Neural crest cell (in vitro differentiated cells): ENCODE data around the gene HOXA9. TPM values are rescaled to one million over a fixed set of nuclear protein-coding genes. Genes with fewer than 3 reads are reported as not detected.

Experiments
- DNase-seq: peaks from one replicate; pipeline ENCODE4 v3.0.0; 2021; ENCODE audit warnings: low read depth, mixed read lengths, low spot score
- H3K27ac Mint-ChIP-seq: one replicate; pipeline ENCODE4 v1.8.0; 2021; ENCODE audit warnings: mild to moderate bottlenecking, mixed read lengths; ENCODE audit not compliant: unreplicated experiment
- H3K27me3 Mint-ChIP-seq: 2 replicates; pipeline ENCODE4 v1.8.0; 2021; ENCODE audit warnings: low read depth, mild to moderate bottlenecking, mixed read lengths
- H3K36me3 Mint-ChIP-seq: 2 replicates; pipeline ENCODE4 v1.8.0; 2021; ENCODE audit warnings: low read depth, mild to moderate bottlenecking, mixed read lengths
- H3K4me1 Mint-ChIP-seq: 2 replicates; pipeline ENCODE4 v1.8.0; 2021; ENCODE audit warnings: mixed read lengths
- H3K4me3 Mint-ChIP-seq: one replicate; pipeline ENCODE4 v1.8.0; 2021; ENCODE audit warnings: mild to moderate bottlenecking, mixed read lengths
- H3K9me3 Mint-ChIP-seq: 2 replicates; pipeline ENCODE4 v1.8.0; 2021; ENCODE audit warnings: mixed read lengths
- CTCF ChIP-seq: fragments of 200-600 bp; sonication (generic); conservative IDR thresholded peaks from 2 replicates; pipeline ENCODE4 v1.5.0; 2021; ENCODE audit warnings: antibody characterized with exemption, mild to moderate bottlenecking
- total RNA-seq: library from RNA; stranded (reverse); gene quantifications from 2 replicates; pipeline ENCODE4 v1.2.1, GENCODE V29; 2021

The HOXA9 gene
- total RNA-seq, 1 donor from 2014 or later = 9.0 TPM

- TF ChIP-seq CTCF = peak; percentile 34
- Mint-ChIP-seq H3K4me3 (peak overlapping the region; percentile 79), H3K4me1 (peaks cover 32% of the 10 kb centered on the region), H3K27ac (no peak overlapping the region), H3K9me3 (peaks cover 4% of the 10 kb centered on the region), H3K27me3 (peaks cover 100% of the 10 kb centered on the region), H3K36me3 (peaks cover 3% of the 10 kb centered on the region)
- DNase-seq = no peak
Measured at GRCh38 chr7:27143950-27144780, 21.2 kb downstream of the HOXA9 start.

- H3K27ac Mint-ChIP-seq = peak within 1 kb of the TSS; percentile 13
- H3K9me3 Mint-ChIP-seq = peaks cover 4% of the 10 kb centered on the region
- H3K36me3 Mint-ChIP-seq = peaks cover 3% of the 10 kb centered on the region
- peak; percentile 88 for TF ChIP-seq CTCF
- peaks cover 35% of the 10 kb centered on the region for H3K4me1 Mint-ChIP-seq
- H3K27me3 Mint-ChIP-seq = peaks cover 100% of the 10 kb centered on the region
- H3K4me3 Mint-ChIP-seq = peak within 1 kb of the TSS; percentile 92
- peak; percentile 64 for DNase-seq
Measured at GRCh38 chr7:27143023-27143949, 22.1 kb downstream of the HOXA9 start, which contains the start of gene HOXA5. HOXA5 (minus strand) TSS chr7:27143681; CDS start chr7:27143607, 74 bp downstream.

GRCh38 chr7:27142580-27143022 lies 22.7 kb downstream of the HOXA9 start:
- TF ChIP-seq CTCF = no peak
- peaks cover 3% of the 10 kb centered on the region for H3K36me3 Mint-ChIP-seq
- H3K4me1 Mint-ChIP-seq = peaks cover 32% of the 10 kb centered on the region
- H3K27me3 Mint-ChIP-seq = peaks cover 100% of the 10 kb centered on the region
- DNase-seq = no peak
- peaks cover 4% of the 10 kb centered on the region for H3K9me3 Mint-ChIP-seq
- H3K4me3 Mint-ChIP-seq = peak overlapping the region; percentile 86
- H3K27ac Mint-ChIP-seq = no peak overlapping the region

- Mint-ChIP-seq H3K27ac (peak overlapping the region; percentile 76), H3K27me3 (peaks cover 100% of the 10 kb centered on the region), H3K4me3 (peak overlapping the region; percentile 86)
Measured at GRCh38 chr7:27141923-27142579, 23.3 kb downstream of the HOXA9 start.

More at GRCh38 chr7:27141923-27142579, 23.3 kb downstream of the HOXA9 start:
- DNase-seq = no peak
- peaks cover 32% of the 10 kb centered on the region for H3K4me1 Mint-ChIP-seq
- peak; percentile 40 for TF ChIP-seq CTCF
- H3K9me3 Mint-ChIP-seq = peaks cover 4% of the 10 kb centered on the region
- peaks cover 3% of the 10 kb centered on the region for H3K36me3 Mint-ChIP-seq
